ENCODE data around the gene FAM217B.
A peak's percentile ranks its signal among the peaks of the same experiment; 100 is the strongest.

Gene FAM217B

GRCh38 chr20:59983076-59983475 is 42.9 kb downstream of the FAM217B start:
- no peak for DNase-seq

- peak; percentile 71 for DNase-seq
Measured at GRCh38 chr20:59984541-59984940, 44.4 kb downstream of the FAM217B start.

- no peak for DNase-seq
Measured at GRCh38 chr20:59985164-59985563, 45.0 kb downstream of the FAM217B start.

- DNase-seq, result peak; percentile 48
Measured at GRCh38 chr20:59985864-59986263, 45.7 kb downstream of the FAM217B start.

- DNase-seq, result no peak
Measured at GRCh38 chr20:59987135-59987534, 46.9 kb downstream of the FAM217B start.

- DNase-seq, result no peak
Measured at GRCh38 chr20:59988141-59988540, 48.0 kb downstream of the FAM217B start.

- peak; percentile 18 for DNase-seq
Measured at GRCh38 chr20:59992526-59993084, 52.4 kb downstream of the FAM217B start.

GRCh38 chr20:59993736-59994430 is 53.7 kb downstream of the FAM217B start:
- DNase-seq, result no peak

- DNase-seq, result no peak
Measured at GRCh38 chr20:59994697-59995122, 54.5 kb downstream of the FAM217B start.

GRCh38 chr20:59996108-59996507 is 55.9 kb downstream of the FAM217B start:
- no peak for DNase-seq

- DNase-seq, result no peak
Measured at GRCh38 chr20:59997896-59998295, 57.7 kb downstream of the FAM217B start.

All from hematopoietic multipotent progenitor cell treated with erythropoietin and hydrocortisone succinate and interleukin-3 and kit ligand, for 6 days (in vitro differentiated cells).